HG02981 (cell line): ENCODE measurements around the gene CITED2.

Experiments
- ATAC-seq: cut with Tn5 transposase; IDR thresholded peaks from one replicate; pipeline ENCODE4 v1.9.1; 2021; ENCODE audit warnings: mild to moderate bottlenecking, moderate library complexity; ENCODE audit not compliant: unreplicated experiment

Gene CITED2

GRCh38 chr6:139386404-139386803 lies 12.0 kb upstream of the CITED2 start:
- ATAC-seq, result no peak

- no peak for ATAC-seq
These were observed 6.9 kb upstream of the CITED2 start for GRCh38 chr6:139381216-139381865.

- ATAC-seq, result no peak
These were observed 6.2 kb upstream of the CITED2 start for GRCh38 chr6:139380611-139381010.

- no peak for ATAC-seq
These were observed 5.7 kb upstream of the CITED2 start for GRCh38 chr6:139380168-139380567.

DNA sequence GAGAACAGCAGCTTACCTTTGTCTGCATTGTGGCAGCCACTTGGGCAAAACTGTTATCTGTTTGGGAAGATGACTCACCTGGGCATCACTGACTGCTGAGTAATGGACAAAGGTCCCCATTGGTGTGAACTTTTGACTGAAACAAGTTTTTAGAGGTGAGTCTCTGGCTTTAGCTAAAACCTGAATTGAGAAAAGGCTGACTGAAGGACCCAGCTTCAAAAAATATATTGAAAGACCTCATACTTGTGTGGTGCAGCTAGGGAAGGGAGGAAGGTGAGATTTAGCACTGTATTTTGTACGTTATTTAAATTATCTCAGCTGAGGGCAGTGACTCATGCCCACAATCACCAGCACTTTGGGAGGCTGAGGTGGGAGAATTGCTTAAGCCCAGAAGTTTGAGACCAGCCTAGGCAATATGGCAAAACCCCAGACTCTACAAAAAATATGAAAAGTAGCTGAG lies 4.5 kb upstream of the CITED2 start:
- ATAC-seq, result no peak

DNA sequence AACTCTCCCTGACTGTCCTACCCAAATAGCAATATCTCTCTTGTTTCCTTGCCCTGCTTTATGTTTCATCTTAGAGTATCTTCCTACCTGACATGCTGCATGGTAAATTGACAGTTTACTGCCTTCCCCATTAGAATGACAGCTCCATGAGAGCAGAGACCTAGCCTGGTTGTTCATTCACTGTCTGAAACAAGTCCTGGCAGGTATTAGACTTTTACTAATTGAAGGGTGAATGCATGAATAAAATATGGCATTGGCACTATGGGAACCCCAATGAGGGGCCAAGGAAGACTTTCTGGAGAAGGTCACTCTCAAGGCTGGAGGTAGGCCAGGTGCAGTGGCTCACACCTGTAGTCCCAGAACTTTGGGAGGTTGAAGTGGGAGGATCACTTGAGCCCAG lies 3.8 kb upstream of the CITED2 start:
- no peak for ATAC-seq

DNA sequence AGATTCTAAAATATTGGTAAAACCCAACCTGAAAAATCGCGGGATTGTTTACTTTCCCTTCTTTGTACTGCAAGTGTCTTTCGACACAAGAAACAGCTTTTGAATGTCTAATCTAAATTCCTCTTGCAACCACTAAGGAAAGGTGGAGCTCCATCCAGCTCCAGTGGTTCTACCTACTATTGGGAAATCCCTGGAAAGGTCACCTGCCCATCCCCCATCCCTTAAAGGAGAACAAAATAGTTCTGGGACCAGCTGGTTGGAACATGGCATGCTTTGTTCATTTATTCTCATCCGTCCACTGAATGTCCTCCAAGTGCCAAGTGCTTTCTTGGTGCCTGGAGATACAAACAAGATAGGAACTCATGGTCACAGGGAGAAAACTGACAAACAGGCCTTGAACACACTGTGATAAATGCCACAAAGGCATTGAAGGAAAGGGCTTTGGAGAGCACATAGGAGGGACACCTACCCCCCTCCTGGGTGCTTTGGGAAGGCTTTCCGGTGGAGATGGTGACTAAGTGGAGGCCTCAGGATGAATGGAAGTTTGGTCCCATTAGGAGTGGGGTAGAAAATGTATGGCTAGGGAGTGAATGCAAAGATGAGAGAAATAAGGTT lies 2.3 kb upstream of the CITED2 start:
- no peak for ATAC-seq

- ATAC-seq, result no peak
These were observed 1.5 kb upstream of the CITED2 start for GRCh38 chr6:139376017-139376330.

DNA sequence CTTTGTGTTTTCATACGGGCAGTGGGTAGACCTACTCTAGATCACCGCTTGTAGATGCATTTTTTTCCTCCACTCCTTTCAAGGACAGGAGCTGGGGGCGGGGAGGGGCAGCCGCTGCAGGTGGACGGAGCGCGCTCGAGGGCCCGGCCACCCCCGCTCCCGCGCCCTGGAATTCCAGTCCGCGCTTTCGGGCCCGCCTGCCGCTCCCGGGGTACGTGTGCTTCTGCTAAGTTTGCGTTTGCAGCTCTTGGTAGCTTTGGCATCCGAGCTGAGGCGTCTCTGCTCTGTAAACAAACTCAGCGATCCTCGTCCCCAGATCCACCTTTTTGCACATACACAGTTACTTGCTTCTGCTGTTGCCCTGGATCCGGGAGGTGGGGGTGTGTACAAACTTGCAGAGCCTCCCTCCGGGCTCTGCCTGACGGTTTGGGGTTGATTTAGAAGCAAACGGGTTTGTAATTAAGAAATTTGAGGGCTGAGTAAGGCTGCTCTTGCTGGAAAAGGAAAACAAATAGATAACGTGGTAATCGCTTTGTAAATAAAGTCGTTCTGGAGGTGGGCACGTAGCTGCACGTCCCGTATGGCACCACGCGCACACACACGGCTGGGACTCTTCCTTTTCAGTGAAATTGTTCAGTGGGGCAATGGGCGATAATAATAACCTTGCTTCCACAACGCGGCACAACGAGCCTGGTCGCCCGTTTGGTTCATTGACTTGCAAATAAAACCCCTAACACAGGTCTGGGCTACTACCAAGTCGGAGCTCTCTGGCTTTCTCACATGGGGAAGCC lies 973 bp upstream of the CITED2 start:
- peak; percentile 54 for ATAC-seq

DNA sequence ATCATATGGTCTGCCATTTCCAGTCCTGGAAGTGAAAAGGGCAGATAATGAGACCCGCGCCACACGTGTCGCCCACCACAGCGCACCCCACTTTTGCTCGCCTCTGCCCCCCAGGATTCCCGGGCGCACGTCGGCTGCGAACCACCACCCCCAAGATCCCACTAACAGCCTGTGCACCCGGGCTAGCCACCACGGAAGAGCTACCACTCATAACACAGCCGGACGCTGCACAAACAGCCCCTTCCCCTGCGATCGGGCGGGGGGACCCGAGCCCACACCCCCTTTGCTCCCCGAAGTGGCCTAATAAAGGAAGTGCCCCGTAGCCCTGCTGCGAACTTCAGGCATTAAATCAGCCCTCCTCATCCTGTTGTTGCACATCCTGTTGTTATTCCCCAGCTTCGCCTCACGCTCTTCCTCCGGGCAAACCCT lies 506 bp downstream of the CITED2 start:
- no peak for ATAC-seq

GRCh38 chr6:139373154-139373927 lies 1.1 kb downstream of the CITED2 start:
- peak; percentile 33 for ATAC-seq

GRCh38 chr6:139372326-139373153 lies 1.9 kb downstream of the CITED2 start:
- ATAC-seq, result no peak

DNA sequence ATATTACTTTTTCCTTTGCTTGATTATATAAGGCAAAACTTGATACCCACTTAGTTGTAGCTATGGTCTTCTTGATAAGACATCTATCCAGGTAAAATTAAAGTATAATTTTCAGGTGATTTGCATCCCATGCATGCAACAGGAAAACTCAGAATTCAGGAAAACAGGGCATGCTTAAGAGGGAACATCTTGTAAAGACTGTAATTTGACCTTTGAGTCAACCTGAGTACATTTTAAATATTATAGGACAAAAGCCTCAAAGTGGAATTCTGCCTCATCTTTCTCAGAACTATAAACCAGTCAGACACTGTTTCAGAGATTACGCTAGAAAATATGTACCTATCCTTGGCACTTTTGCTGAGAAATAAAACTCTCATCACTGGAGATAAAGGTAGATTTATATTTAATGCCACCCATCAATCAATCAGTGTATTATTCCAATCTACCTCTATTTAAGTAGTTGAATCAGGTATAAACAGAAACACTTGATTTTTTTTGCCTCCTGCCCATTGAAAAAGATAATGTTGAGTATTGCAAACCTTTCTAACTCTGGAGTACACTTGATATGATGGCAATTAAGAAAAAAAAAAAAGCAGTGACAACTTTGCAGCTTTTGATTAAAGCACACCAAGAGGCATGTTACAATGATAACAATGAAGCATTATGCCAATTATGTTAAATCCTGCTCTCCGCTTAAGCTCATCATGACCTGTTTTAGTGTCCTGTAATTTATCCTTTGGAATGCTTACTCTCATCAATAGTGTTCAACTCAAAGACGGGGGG lies 2.8 kb downstream of the CITED2 start:
- ATAC-seq, result no peak

- ATAC-seq, result no peak
These were observed 3.5 kb downstream of the CITED2 start for GRCh38 chr6:139370999-139371345.

DNA sequence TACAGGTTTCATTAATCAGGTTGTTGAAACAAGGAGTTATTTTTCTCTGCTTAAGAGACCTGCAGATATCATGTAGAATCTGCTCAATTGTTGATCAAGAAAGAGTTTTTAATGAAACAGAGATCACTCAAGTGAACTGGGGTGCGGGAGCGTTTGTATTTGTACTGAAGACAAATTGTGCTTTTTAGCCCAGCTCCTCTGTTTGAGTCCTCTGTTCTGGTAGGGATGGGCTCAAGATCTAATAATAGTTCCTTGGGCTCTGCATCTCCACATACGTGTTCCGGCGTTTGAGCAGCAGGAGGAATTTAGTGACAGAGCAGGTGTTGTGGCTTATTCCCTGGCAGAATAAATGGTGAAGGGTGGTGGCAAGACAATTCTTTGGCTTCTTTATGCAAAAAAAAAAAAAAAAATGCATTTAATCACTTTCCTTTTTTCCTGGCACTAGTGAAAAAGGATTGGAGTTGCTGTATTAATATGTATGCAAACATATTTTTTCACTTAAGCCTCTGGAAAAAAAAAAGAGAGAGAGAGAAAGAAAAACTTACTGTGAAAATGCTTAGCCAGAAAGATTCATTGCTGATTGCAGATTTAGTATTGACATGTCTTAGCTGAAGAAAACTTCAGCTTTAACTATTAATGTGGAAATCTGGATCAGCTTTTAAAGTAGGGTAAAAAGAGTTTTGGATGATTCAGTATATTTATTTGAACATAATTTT lies 4.0 kb downstream of the CITED2 start:
- no peak for ATAC-seq

DNA sequence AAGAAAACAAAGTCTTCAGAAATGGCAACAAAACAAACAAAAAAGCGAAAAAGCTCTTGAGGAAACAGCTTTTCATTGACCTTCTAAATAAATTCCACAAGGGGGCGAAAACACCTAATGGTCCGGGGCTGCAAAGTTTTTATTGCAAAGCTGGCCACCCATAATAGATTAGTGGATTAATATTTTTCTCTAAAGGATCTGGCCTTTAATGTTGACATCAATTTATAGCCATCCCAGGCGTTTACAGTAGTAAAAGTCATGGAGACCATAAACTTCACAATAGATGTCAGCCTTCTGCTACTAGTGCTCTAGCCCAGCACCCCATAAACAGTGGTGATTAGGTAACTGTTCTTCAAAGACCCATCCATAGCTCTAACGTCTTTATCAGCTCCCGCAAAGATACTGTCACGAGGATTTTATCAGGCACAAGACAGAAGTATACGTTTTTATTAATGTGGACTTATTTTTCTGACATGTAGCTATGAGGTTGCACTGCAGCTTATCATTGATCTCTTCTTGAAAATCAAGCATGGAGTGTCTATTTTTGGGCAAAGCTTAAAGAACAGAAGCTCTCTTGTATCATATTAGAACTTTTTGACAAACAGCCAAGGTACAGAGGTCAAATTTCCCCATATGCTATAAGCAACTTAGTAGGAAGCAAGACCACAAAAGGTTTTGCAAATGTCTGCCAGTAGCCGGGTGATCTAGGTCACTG lies 4.7 kb downstream of the CITED2 start:
- no peak for ATAC-seq

- ATAC-seq, result no peak
These were observed 5.4 kb downstream of the CITED2 start for GRCh38 chr6:139369068-139369467.

- ATAC-seq, result no peak
These were observed 5.8 kb downstream of the CITED2 start for GRCh38 chr6:139368661-139369060.
